Cardiac muscle cell (in vitro differentiated cells and primary cell): ENCODE data around the gene TEX14. TPM values are rescaled to one million over a fixed set of nuclear protein-coding genes. Genes with fewer than 3 reads are reported as not detected.

Experiments
- DNase-seq, 2 donors: peaks; one replicate each; pipeline versions ENCODE4 v3.0.0 to v3.0.0-alpha.2; 2010 to 2017; ENCODE audit warnings: low read depth in 1 of 2, low spot score in 1 of 2
- H3K27ac ChIP-seq: fragments of 200-600 bp; sonication (generic); 2 replicates; pipeline ENCODE4 v1.5.1; 2016
- H3K27me3 ChIP-seq: fragments of 200-600 bp; sonication (generic); 2 replicates; pipeline ENCODE4 v1.6.0; 2016; ENCODE audit warnings: control low read depth
- H3K36me3 ChIP-seq: fragments of 200-600 bp; sonication (generic); 2 replicates; pipeline ENCODE4 v1.5.1; 2016; ENCODE audit warnings: control low read depth
- H3K4me1 ChIP-seq: fragments of 200-600 bp; sonication (generic); 2 replicates; pipeline ENCODE4 v1.8.1; 2017; ENCODE audit warnings: low read depth, mild to moderate bottlenecking, mixed run types
- H3K4me3 ChIP-seq: fragments of 200-600 bp; sonication (generic); 2 replicates; pipeline ENCODE4 v1.5.1; 2016; ENCODE audit warnings: mild to moderate bottlenecking
- H3K9me3 ChIP-seq: fragments of 200-600 bp; sonication (generic); 2 replicates; pipeline ENCODE4 v1.5.1; 2017; ENCODE audit warnings: low read depth, mild to moderate bottlenecking, control low read depth
- CTCF ChIP-seq: IDR thresholded peaks from 2 replicates; pipeline ENCODE4 v1.5.1; 2012; ENCODE audit warnings: low read depth, mild to moderate bottlenecking, low read length
- polyA plus RNA-seq: library from polyadenylated mRNA; unstranded; fragments of >200 nt; fragmentation: Nextera tagmentation; extraction: Ambion mirVana; gene quantifications from 2 replicates; pipeline ENCODE4 v1.2.1, GENCODE V29; 2016
- total RNA-seq: library from RNA; depleted of rRNA; stranded (reverse); fragments of >200 nt; gene quantifications from 2 replicates; pipeline ENCODE4 v1.2.3, GENCODE V29; 2016

TEX14 gene
- 0.25 and 0.60 TPM in 2 replicates for total RNA-seq
- polyA plus RNA-seq = 0.24 and 0.32 TPM in 2 replicates

GRCh38 chr17:58691701-58692238 lies at the start of gene TEX14:
Gene TEX14, minus strand, starts transcription at chr17:58692045. Its CDS starts 40,044 bp downstream, at chr17:58652001.
- no peak for TF ChIP-seq CTCF
- Histone ChIP-seq H3K27me3 (no peaks in the 10 kb centered on the region), H3K27ac (peak within 1 kb of the TSS; percentile 47), H3K9me3 (no peaks in the 10 kb centered on the region), H3K4me1 (no peaks in the 10 kb centered on the region), H3K36me3 (no peaks in the 10 kb centered on the region), H3K4me3 (peak within 1 kb of the TSS; percentile 25)
- no peak for DNase-seq

GRCh38 chr17:58741121-58741625 lies 49.3 kb upstream of the TEX14 start:
- H3K9me3 ChIP-seq = no peaks in the 10 kb centered on the region
- H3K27ac ChIP-seq = no peak overlapping the region
- no peaks in the 10 kb centered on the region for H3K4me1 ChIP-seq
- no peak overlapping the region for H3K4me3 ChIP-seq
- no peak for TF ChIP-seq CTCF
- H3K27me3 ChIP-seq = no peaks in the 10 kb centered on the region
- peak in 1 of 2 donors; percentile 37 for DNase-seq
- H3K36me3 ChIP-seq = no peaks in the 10 kb centered on the region

- H3K27ac ChIP-seq = no peak overlapping the region
- no peak for TF ChIP-seq CTCF
- no peaks in the 10 kb centered on the region for H3K27me3 ChIP-seq
- H3K9me3 ChIP-seq = no peaks in the 10 kb centered on the region
- DNase-seq = no peak
- H3K36me3 ChIP-seq = no peaks in the 10 kb centered on the region
- H3K4me3 ChIP-seq = no peak overlapping the region
- no peaks in the 10 kb centered on the region for H3K4me1 ChIP-seq
These were observed 43.0 kb upstream of the TEX14 start for GRCh38 chr17:58734811-58735210.

- Histone ChIP-seq H3K4me1 (no peaks in the 10 kb centered on the region), H3K4me3 (no peak overlapping the region), H3K27ac (no peak overlapping the region), H3K9me3 (no peaks in the 10 kb centered on the region), H3K36me3 (no peaks in the 10 kb centered on the region), H3K27me3 (no peaks in the 10 kb centered on the region)
- no peak for DNase-seq
- no peak for TF ChIP-seq CTCF
These were observed 42.2 kb upstream of the TEX14 start for GRCh38 chr17:58734040-58734439.

GRCh38 chr17:58730937-58731336 lies 39.1 kb upstream of the TEX14 start:
- Histone ChIP-seq H3K36me3 (no peaks in the 10 kb centered on the region), H3K27ac (no peak overlapping the region), H3K4me3 (no peak overlapping the region), H3K9me3 (no peaks in the 10 kb centered on the region), H3K27me3 (no peaks in the 10 kb centered on the region), H3K4me1 (no peaks in the 10 kb centered on the region)
- no peak for DNase-seq
- TF ChIP-seq CTCF = no peak
